Spleen (tissue), 7 donors: ENCODE results near the gene ANKS1B.

Experiments used
- CTCF ChIP-seq, 11 experiments: fragments of 200-600 bp in 7 of 11; fragments of 450-650 bp in 4 of 11; sonication (generic) in 4 of 11; IDR thresholded peaks in 8 of 11; conservative IDR thresholded peaks in 3 of 11; 1 replicate in 7 of 11; 2 replicates in 4 of 11; pipeline versions ENCODE4 v1.4.0 to v1.8.0; 2016 to 2021; ENCODE audit warnings: antibody characterized with exemption in 11 of 11, inconsistent platforms in 4 of 11, mild to moderate bottlenecking in 1 of 11
- POLR2A ChIP-seq, 3 donors: fragments of 450-650 bp; IDR thresholded peaks; one replicate each; pipeline ENCODE4 v1.5.1; 2017; ENCODE audit warnings: antibody characterized with exemption in 3 of 3, mild to moderate bottlenecking in 1 of 3
- POLR2AphosphoS5 ChIP-seq, 3 donors: sonication (generic); formaldehyde crosslinking; IDR thresholded peaks; one replicate each; pipeline ENCODE4 v1.5.1; 2017; ENCODE audit warnings: antibody characterized with exemption in 3 of 3
- donor health status: DM: no; HTN: no; CAD: no; lungs with moderate emphysema.
- donor health status: DM: no; HTN: no; CAD: no.
- donor health status: DM: no; HTN: no; CAD: no.

- TF ChIP-seq CTCF (IDR thresholded peaks at IDR 0.05 in 8 of 11, conservative IDR thresholded peaks at IDR 0.05 in 3 of 11) (no peak), POLR2A (IDR thresholded peaks at IDR 0.05) (no peak), POLR2AphosphoS5 (IDR thresholded peaks at IDR 0.05) (no peak)
Measured at GRCh38 chr12:99600388-99600787, 384.3 kb downstream of the ANKS1B start.
